Omental fat pad (tissue), 4 donors: Measurements from ENCODE around the gene NPIPA3. TPM values are rescaled to one million over a fixed set of nuclear protein-coding genes. Genes with fewer than 3 reads are reported as not detected.
"Not testable (repeated sequence)": the region's sequence is repeated elsewhere in the genome, so short reads cannot be mapped to it uniquely, and the experiment has no call there.

Experiments
- ATAC-seq: fragments of 150-250 bp; one replicate; pipeline ENCODE4 v1.9.1; 2016; ENCODE audit warnings: mild to moderate bottlenecking, moderate library complexity; ENCODE audit not compliant: low FRiP score
- DNase-seq: peaks from one replicate; pipeline ENCODE4 v3.0.0-alpha.2; 2019; ENCODE audit warnings: low spot score
- total RNA-seq, 4 donors: library from RNA; depleted of rRNA; stranded (reverse); fragments of >200 nt; gene quantifications; one replicate each; pipeline ENCODE4 v1.1.0, GENCODE V29; 2016

The NPIPA3 gene
- total RNA-seq, 4 donors from 2014 or later, result 0.46 to 2.3 TPM; not detected in 2

GRCh38 chr16:14741794-14742193 lies 38.6 kb downstream of the NPIPA3 start:
- DNase-seq, ATAC-seq: not testable (repeated sequence)

DNA sequence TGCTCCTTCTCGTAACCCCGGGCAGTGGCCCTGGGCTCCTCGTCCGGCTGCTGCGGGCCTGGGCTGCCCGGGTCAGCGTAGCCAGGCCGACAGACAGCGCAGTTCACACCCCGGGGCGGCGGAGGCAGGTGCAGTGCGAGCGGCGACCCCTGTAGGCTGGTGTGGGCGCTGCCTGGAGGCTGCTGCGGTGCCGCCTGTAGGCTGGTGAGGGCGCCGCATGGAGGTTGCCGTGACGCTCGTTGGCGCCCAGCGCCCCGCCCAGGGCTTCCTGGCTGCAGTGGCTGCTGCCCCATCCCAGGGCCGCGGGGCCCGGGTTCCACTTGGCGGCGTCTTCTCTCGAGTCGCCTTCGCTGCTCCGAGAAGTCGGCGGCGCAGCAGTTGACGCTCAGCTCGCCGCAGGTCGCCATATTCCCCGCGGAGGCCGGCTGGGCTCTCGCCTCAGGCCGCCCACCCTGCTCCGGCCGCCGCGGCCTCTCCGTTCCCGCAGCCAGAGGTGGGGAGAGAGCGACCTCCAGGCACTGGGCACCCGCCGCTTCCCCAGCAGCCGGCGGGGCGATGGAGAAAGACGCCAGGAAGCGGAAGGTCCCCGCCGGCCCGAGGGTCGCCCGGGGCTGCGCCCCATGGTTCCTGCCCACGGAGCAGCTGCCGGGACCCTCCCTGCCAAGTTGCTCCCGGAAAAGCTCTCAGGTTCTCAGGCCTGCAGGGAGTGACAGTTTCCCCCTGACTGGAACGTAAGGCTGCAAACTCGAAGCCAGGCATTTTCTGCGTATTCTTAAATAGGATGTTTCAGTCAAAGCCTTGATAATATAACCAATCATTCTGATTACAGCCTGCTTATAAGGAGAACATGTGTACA lies 39.3 kb downstream of the NPIPA3 start, which contains the start of gene NPIPA2:
Gene NPIPA2 (plus strand): TSS at position 261 of the 856 bp plus-strand sequence. CDS start 5,533 bp downstream, outside the sequence.
- ATAC-seq, result peak; percentile 100
- DNase-seq, result not testable (repeated sequence)

DNA sequence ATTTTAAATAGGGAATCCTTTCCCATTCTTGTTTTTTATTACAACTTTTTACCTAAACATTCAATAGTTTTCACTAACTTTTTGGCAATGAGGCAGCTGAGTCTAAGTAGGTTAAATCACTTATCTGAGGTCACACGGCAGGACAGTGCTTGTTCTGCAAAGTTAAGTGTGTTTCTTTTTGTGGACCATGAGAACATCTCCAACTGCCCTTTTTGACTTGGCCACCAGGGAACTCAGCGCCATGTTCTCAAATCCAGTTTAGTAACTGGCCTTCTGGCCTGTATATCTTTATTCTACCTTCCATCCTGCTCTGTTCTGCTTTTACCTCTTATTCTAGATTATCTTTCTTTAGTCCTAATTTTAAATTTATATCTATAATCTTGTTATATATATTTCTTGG lies 70.4 kb downstream of the NPIPA3 start:
- not testable (repeated sequence) for DNase-seq, ATAC-seq

DNA sequence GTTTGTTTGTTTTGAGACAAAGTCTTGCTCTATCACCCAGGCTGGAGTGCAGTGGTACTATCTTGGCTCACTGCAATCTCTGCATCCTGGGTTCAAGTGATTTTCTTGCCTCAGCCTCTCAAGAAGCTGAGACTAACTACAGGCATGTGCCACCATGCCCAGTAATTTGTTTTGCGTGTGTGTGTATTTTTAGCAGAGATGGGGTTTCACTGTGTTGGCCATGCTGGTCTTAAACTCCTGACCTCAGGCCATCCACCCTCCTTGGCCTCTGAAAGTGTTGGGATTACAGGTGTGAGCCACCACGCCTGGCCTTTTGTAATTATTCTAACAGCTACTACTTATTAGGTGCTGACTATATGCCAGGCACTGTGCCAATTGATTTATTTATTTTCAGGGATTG lies 72.4 kb downstream of the NPIPA3 start:
- ATAC-seq, DNase-seq: not testable (repeated sequence)

Other genes starting within 250 kb of the NPIPA3 start
- gene PARN, start 73.2 kb upstream of the NPIPA3 start, total RNA-seq, result 10 to 100 TPM; 23.0 to 34.8 (median 26.4) TPM
- 10 to 100 TPM; 47.3 to 73.0 (median 61.5) TPM for gene BFAR, start 70.5 kb upstream of the NPIPA3 start, total RNA-seq
- not detected for gene PLA2G10, start 9.1 kb upstream of the NPIPA3 start, total RNA-seq
- 1 to 10 TPM in 1 of 4 donors, not detected in 3; 2.3 TPM for gene NPIPA2, start 39.1 kb downstream of the NPIPA3 start, total RNA-seq
- gene NOMO1, start 130.3 kb downstream of the NPIPA3 start, total RNA-seq, result 10 to 100 TPM; 28.2 to 74.2 (median 39.6) TPM
- gene NPIPA1, start 234.0 kb downstream of the NPIPA3 start, total RNA-seq, result 10 to 100 TPM; 48.5 to 91.7 (median 68.7) TPM